GM21619 (cell line): ENCODE results near the gene LPP.

ENCODE experiments used
- ATAC-seq: cut with Tn5 transposase; IDR thresholded peaks from one replicate; pipeline ENCODE4 v1.9.1; 2021; ENCODE audit not compliant: unreplicated experiment

LPP gene

GRCh38 chr3:188194332-188194731, 40.4 kb downstream of the LPP start:
- ATAC-seq: no peak

DNA sequence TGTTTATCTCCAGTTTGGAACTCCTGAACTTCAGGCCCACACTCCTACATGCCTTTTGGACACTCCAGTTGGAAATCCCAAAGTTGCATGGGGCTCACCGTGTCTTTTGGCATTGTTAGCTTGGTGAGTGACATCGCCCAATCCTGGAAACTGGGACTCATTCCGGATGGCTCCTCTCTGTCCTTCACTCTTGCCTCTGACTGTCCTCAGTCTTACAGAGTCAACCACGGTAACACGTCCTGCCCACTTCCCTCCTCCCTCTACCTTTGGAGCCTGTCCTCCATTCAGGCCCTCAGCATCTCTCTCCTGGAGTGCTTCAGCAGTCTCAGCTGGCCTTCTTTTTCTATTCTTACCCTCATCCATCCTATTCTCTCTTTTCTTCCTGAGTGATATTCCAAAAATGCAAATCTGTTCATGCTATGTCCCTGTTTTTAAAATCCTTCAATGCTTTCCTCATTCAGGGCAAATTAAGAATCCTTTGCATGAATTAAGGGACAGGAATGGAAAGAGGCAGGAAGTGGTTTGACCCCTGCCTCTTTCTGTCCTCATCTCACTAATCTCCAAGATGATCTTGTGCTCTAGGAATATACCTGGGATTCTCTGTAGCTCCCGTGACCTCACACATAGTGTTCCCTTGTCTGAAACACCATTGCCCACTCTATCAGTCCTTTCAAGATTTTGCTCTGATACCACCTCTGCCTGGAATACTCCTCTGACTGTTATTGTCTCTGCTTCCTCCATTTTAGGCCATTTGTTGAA, 42.5 kb downstream of the LPP start:
- ATAC-seq: no peak

DNA sequence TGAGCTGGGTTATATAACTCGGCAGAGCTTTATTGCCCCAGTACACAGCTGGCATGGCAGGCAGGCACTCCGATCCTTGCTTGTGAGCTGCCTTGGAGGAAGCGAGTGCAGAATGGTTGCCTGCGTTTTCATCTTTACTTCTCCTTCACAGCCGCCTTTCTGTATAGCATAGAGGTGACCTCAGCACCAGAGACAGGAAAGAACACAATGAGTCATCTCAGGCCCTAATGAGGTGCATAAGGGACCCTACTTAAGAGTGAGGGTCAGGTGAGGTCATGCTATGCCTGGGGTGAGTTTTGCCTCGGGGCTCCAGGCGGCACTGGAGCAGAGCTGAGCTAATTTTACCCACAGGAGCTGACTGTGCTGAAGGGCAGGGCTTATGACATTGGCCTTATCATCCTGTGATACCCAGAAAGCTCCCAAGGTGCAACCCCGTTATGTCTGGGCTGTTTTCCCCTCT, 43.5 kb downstream of the LPP start:
- no peak for ATAC-seq

GRCh38 chr3:188198001-188198400, 44.0 kb downstream of the LPP start:
- no peak for ATAC-seq

GRCh38 chr3:188198760-188199327, 44.9 kb downstream of the LPP start:
- ATAC-seq: no peak

DNA sequence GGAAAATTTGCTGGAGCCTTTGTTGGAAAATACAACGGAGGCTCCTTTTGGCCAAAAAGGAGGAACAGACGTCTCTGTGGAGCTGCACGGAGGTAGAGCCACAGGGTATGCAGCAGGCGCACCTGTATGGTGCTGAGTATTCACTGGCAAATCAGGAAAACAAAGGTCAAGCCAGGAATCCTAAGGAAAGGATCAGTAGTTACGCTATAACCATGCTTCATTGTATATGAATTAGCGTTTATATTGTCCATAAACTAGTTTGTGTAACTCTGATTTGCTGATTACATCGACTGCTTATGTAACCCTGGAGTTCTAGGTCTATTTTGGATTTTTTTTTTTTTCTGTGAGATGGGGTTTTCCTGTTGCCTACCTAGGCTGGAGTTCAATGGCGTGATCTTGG, 45.4 kb downstream of the LPP start:
- ATAC-seq: no peak

GRCh38 chr3:188200481-188200880, 46.5 kb downstream of the LPP start:
- ATAC-seq: no peak

DNA sequence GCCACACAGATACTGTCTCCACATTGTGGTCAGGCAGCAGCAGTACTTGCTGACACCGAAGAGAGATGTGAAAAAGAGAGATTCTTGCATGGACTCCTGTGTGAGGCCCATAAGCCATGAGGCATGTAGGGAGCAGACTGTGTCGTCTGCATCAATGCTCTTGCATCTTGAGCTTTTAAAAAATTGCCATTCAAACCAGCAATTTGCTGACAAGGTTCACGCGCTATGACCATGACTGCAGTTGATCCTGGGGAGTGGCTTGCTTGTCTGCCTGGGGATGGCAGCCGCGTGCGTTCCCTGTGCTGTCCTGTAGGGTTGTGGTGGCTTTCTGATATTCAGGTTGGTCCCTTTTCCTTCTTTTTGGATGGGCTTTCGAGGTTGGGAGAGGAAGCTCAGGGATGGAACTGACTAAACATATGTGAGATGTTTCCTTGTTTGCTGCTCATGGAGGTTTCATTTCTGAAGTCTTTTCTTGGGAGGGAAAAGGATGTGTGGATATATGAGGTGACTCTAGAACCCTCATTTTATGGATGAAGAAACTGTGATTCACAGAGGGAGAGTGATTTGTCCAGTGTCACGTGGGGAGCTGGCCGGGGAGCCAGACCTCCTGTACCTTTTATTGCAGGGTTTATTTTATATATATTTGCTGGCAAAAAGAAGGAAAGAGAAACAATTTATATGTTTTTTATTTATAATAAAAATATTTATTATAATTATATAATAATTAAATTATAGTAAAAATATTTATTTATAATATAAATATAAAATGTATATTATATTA, 48.6 kb downstream of the LPP start:
- ATAC-seq: no peak

DNA sequence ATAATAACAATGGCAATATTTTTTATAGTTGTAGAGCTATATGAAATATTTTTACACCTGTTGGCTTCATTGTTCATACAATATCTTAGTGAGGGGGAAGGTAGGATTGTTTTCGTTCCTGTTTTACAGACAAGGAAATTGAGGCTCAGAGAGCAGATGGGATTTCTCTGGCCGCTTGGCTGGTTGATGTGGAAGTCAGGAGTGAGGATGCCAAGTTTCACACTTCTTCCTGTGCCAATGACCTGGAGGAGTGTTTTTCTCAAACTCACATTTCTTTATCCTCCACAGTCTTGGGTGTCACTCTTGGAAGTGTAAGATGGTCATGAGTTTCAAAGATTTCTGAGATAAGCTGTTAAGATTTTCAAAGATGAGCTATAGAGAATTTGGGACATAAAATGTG, 50.6 kb downstream of the LPP start:
- no peak for ATAC-seq

GRCh38 chr3:188205992-188206416, 52.0 kb downstream of the LPP start:
- no peak for ATAC-seq

GRCh38 chr3:188206787-188207186, 52.8 kb downstream of the LPP start:
- no peak for ATAC-seq

DNA sequence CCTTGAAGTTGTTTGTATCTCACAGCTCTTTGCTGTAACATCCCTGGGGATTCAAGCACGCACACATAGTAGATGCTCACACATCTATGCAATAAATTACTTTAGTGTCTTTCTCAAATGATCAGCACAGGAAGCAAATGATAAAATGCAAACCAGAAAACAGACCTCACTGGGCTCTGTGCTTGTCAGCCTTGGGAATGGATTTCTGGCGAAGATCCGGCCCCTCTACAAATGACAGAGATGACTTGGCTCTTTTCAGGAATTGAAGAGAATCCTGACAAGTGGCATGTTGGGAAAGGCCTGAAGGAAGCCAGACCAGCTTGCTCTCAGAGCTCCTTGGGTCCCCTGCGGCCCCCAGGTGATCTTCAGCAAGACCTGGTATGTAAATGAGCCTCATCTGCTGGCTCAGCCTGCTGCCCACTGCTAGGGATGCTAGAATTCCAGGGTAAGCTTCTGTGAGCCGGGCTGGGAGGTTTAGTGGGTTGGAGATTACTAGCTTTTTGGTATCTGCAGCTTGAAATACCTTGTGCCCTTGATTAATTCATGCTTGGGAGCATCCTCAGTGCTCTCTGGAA, 54.1 kb downstream of the LPP start:
- ATAC-seq: no peak

GRCh38 chr3:188208516-188208981, 54.6 kb downstream of the LPP start:
- ATAC-seq: no peak

- ATAC-seq: no peak
Observed at GRCh38 chr3:188209034-188209433, 55.1 kb downstream of the LPP start.

GRCh38 chr3:188209740-188210139, 55.8 kb downstream of the LPP start:
- ATAC-seq: no peak

- ATAC-seq: no peak
Observed at GRCh38 chr3:188211476-188211875, 57.5 kb downstream of the LPP start.

DNA sequence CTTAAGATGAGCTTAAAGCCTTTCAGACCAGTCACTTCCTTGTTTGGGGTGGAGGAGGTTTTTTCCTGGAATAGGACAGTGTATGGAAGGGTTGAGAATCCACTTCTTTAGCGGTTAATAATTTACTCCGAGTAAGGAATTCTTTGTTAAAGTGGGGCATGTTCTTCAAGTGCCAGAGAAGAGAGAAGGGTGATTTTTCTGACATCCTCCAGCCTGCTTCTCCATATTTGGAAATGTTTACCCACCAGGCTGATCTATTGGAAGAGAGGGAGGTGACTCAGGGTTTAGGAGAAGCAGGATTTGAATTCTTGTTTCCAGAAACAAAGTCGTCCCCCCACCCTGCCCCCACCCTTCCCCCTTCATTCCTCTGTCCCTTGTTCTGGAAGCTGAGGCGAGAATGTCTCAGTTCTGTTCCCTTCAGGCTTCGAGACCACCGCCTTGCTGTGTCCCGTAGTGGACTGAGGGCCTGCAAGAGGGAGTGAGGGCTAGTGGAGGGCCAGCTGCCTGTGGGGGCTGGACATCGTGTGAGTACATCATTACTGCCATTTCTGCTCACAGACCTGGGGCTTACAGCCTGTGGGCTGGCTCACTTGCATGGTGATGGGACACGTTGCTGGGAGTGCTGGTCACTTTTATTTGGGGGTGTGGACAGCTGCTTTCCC, 58.5 kb downstream of the LPP start:
- no peak for ATAC-seq

- ATAC-seq: no peak
Observed at GRCh38 chr3:188214442-188214841, 60.5 kb downstream of the LPP start.

DNA sequence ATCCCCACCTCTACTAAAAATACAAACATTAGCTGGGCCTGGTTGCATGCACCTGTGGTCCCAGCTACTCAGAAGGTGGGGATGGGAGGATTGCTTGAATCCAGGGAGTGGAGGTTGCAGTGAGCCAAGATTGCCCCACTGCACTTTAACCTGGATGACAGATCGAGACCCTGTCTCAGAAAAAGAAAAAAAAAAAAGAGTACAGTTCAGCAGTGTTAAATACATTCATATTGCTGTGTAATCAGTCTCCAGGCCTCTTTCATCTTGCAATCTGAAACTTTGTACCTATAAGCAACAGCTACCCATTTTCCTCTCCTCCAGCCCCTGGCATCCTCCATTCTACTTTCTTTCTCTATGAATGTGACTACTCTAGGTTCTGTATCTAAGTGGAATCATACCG, 61.2 kb downstream of the LPP start:
- ATAC-seq: no peak

GRCh38 chr3:188217011-188217463, 63.1 kb downstream of the LPP start:
- no peak for ATAC-seq

GRCh38 chr3:188217726-188218125, 63.8 kb downstream of the LPP start:
- ATAC-seq: no peak
